Activated CD4-positive, alpha-beta T cell treated with anti-CD3 and anti-CD28 coated beads, Interleukin-2, amount 50 U/mL, for 4 hours (primary cell): ENCODE measurements around the gene STAT3.
"Not testable (repeated sequence)": the region's sequence is repeated elsewhere in the genome, so short reads cannot be mapped to it uniquely, and the experiment has no call there.

ENCODE experiments used
- DNase-seq, 2 experiments: peaks; one replicate each; pipeline ENCODE4 v3.0.0-alpha.2; 2020

The STAT3 gene

DNA sequence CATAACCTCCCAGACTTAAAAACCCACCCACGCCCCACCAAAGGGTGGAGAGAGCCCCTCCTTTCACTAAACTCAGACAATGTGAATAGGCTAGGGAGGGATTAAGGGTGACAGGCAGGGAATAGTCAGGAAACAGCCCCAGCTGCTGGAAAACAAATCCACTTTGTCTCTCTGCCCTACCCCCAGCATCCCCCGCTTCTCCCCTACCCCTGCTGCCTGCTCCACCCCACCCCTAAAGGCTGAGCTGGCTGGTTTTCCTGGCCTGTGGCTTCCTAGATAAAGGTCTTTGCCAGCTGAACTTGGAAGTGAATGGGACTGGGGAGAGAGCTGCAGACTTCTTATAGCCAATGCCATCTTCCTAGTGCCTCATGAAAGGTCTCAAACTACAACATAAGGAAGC lies 19.8 kb upstream of the STAT3 start:
- DNase-seq = no peak

DNA sequence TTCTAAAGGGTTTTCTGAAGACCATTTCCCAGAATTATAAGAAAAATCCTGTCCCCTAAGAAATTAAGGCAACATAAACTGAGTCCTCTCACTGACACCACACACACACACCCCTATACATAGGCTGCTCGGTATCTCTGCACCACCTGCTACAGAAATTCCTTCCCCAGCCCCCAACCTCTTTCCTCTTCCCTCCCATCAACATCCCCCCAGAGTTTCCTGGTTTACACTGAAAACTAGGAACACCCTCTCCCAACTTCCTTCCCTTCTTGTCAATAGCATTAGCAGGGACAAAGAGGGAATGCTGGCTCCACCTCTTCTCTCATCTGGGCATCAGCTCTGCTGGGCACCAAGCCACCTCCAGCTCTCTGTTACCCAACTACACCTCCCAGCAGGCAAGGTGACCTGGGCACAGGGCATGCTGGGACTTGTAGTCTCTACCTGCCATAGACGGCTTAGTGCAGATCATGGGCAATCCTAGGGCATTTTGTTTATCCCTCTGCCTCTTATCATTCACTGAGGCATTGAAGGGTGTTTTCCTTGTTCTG lies 19.1 kb upstream of the STAT3 start:
- DNase-seq = peak; percentile 58 to 59

DNA sequence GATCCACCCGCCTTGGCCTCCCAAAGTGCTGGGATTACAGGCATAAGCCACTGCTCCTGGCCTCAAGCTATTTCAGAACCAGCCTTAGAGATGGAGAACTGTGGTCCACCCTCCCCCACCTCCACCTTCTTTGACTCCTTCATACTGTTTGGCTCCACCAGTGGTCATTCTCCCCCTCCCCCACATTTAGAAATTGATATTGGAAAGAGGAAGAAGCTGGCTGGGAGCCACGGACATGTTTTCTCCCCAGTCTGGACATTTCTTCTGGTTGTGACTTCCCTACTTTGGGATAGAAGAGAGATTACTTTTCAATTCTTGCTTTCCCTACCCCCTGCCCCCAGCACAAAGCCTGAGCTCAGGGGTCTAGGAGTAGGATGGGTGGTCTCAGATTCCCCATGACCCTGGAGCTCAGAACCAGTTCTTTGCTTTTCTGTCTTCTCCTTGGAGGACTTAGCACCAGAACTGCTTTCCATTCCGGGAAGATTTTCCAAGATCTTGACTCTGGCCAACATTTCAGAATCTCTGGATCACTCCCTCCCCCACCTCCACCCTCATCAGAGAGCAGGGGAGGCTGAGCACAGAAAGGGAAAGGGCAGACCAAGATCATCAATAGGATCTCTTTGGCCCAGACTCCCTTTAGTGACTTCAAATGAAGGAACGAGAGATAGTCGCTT lies 18.5 kb upstream of the STAT3 start:
- no peak for DNase-seq

DNA sequence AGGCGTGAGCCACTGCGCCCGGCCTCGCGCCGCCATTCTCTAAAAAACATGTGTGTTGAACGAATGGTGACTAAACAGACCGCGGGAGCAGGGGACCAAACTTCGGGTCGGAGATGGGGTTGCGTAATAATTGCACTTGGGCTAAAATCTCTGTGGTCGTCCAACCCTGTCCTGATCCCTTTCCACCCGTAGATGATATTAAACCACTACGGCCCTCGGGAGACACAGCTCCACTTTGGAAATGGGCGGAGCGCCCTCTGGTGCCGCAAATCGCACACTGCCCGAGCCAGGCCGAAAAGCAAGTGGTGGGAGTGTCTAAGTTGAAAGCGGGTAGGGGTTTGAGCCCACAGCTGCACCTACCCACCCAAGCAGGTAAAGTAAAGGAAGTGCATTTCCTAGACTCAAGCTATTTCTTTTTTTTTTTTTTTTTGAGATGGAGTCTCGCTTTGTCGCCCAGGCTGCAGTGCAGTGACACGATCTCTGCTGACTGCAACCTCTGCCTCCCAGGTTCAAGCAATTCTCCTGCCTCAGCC lies 17.8 kb upstream of the STAT3 start:
- peak; percentile 81 to 83 for DNase-seq

DNA sequence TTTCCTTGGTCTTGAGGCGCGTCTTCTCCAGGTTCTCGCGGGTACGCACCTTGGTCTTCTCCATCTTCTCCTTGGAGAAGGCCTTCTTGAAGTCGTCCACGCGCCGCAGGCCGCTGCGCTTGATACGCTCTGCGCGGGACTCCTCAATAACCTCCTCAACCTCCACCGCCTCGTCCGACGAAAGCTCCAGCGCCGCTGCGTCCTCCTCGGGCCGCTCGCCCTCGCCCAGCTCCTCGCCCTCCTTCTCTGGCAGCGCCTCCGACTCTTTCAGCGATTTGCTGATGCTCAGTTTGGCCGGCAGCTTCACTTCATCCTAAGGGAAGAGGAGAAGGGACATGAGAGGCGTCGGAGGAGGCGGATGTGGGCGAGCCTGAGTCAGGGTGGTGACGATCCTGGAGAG lies 16.8 kb upstream of the STAT3 start:
- DNase-seq = no peak

DNA sequence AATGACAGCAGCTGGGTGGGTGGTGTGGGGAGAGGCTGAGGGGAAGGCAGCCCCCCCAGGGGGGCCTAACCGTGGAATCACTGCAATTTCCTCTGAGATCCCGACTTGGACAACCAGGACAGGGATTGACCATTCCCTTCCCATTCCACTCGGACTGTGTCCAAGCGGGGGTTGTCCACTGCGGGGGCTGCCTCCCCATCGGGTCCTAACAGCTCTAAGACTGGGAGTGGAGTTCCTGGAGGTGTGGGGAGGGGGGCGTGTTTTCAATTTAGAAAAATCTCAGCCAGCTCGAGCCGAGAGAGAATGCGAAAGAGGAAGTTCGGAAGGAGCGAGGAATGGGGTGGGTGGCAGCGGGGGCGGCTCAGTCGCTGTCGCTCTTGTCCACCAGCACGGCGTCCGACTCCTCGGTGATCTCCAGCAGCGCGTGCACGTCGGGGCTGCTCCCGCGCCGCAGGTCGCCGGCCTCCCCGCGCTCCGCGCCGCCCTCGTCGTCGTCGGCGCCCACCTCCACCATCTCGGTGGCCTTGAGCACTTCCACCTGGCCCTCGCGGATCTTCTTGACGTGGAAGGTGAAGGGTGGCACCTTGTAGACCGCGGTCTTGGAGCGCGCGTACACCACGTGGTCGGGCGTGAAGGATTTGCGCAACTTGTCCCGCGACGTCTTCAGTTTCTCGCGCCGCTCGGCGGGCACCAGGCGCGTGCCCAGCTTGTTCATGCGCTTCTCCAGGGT lies 16.2 kb upstream of the STAT3 start:
- no peak for DNase-seq

DNA sequence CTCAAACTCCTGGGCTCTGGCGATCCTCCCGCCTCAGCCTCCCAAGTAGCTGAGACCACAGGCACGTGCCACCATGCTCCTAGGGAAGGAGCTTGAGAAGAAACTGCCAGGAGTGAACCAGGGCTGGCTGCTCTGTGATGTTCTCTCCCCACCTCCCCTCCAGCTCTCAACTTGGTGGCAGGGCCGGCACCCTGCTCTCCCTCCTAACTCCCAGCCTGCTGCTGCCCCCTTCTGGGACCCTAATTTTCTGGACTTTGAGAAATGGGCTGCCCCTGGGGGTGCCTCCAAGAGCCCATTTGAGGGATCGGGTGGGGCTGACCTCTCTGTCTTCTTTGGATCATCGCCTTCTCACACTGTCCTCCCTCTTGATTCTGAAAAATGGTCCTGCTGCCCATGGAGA lies 14.9 kb upstream of the STAT3 start:
- DNase-seq = peak; percentile 40 to 41

DNA sequence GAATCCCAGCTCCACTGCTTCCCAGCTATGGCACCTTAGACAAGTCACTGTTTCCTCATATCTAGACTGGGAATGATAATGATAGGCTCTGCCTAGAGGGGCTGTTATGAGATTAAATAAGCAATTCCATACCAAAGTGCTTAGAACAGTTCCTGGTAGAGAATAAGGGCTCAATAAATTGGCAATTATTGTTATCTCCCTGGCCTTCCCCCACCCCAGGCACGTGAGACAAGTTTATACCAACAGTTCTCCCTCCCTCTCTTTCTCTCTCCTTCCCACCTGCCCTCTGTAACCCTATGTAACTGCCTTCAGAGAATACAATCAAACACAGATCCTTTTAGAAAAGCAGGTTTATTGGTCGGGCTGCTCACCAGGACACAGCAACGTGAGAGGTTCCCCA lies 13.9 kb upstream of the STAT3 start:
- no peak for DNase-seq

DNA sequence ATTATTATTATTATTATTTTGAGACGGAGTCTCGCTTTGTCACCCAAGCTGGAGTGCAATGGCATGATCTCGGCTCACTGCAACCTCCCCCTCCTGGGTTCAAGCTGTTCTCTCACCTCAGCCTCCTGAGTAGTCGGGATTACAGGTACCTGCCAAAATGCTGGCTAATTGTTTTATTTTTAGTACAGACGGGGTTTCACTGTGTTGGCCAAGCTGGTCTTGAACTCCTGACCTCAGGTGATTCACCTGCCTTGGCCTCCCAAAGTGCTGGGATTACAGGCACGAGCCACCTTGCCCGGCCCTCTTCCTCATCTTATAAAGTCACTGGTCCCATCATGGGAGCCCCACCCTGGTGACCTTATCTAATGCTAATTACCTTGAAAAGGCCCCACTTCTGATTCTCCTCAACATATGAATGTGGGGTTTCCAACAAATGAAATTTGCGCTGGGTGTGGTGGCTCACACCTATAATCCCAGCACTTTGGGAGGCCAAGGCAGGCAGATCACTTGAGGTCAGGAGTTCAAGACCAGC lies 12.7 kb upstream of the STAT3 start:
- not testable (repeated sequence) for DNase-seq

DNA sequence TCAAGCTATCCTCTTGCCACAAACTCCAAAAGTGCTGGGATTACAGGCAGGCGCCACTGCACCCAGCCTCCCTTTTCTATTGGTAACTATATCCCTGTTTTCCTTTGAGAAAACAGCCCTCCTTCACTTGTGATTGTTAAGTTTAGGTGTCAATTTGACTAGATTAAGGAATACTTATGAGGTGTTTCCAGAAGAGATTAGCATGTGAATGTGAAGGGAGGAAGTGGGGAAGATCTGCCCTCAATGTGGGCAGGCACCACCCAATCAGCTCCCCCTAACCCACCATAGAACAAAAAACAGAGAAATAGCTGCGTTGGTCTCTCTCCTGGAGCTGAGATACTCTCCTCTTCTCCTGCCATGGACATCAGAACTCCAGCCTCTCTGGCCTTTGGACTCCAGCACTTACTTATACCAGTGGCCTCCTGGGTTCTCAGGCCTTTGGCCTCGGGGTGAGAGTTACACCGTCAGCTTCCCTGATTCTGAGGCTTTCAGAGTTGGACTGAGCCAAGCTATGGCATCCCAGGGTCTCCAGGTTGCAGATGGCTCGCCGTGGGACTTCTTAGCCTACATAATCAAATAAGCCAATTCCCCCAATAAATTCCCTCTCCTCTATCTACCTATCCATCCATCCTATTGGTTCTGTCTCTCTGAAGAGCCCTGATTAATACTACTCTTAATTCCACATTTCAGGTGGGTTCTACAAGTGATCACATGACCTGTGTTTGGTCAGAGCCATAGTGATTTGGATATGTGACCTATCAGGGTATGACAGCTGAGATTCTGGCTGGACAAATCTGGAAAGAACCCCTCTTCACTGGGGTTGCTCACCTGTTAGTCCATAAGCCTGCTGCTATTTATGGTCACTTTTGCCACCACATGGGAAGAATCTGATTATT lies 12.0 kb upstream of the STAT3 start:
- no peak for DNase-seq

DNA sequence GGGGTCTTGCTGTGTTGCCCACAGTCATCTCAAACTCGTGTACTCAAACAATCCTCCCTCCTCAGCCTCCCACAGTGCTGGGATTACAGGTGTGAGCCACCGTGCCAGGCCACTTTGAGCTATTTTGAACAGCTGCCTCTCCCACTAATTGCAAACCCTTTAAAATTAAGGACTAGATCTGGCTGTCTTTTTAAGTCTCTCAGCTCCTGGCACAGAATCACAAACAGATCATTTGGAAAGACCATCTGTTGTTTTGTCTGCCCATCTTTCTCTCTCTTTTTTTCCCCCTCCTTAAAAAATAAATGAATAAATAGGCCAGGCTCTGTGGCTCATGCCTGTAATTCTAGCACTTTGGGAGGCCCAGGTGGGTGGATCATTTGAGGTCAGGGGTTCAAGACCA lies 10.9 kb upstream of the STAT3 start:
- no peak for DNase-seq

DNA sequence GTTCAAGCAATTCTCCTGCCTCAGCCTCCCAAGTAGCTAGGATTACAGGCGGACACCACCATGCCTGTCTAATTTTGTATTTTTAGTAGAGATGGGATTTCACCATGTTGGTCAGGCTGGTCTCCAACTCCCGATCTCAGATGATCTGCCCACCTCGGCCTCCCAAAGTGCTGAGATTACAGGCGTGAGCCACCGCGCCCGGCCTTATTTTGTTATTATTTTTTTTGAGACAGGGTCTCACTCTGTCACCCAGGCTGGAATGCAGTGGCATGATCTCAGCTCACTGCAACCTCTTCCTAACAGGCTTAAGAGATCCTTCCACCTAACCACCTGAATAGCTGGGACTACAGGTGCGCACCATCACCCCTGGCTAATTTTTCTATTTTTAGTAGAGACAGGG lies 7.4 kb upstream of the STAT3 start:
- not testable (repeated sequence) for DNase-seq

DNA sequence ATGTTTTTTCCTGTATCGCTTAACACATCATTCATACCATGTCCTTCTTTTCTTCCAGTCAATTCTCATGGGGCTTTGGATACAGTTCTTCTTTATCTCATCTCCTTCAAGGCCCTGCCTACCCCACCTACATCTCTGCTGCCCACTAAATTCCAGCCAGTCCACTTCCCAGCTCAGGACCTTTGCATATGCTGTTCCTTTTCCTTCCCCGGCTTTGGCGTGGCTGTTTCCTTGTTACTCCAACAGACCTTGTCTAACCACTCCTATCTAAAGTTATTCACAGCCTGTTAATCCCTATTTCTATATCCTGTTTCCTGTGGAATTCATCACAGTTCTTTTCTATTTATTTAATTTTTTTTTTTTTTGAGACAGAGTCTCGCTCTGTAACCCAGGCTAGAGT lies 6.6 kb upstream of the STAT3 start:
- no peak for DNase-seq

DNA sequence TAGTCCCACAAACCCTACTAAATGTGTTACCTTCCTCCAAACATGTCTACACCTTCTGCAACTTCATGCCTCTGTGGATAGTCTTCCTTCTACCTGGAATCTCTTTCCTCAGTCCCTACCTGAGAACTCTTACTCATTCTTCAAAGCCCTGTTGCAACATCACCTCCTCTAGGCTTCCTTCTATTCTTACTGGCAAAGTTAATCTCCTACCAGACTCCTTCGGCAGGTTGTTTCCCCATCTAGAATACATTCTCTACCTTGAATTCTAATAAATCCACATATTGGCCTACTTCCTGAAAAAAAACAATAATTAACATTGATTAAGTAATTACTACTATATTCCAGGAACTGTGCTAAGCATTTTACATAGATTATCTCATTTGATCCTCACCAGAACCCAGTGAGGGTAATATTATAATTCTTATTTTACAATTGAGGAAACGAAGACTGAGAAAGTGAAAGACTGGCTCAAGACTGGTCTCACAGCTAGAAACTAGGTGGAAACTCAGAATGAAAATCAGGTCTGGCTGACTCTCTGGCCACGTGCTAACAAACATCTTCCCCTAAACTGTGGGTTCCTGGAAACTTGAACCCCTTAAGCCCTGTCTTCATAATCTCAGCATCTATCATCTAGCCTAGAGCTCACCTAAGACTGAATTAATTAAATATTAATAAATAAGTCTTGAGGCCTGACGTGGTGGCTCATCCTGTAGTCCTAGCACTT lies 4.6 kb upstream of the STAT3 start:
- no peak for DNase-seq

DNA sequence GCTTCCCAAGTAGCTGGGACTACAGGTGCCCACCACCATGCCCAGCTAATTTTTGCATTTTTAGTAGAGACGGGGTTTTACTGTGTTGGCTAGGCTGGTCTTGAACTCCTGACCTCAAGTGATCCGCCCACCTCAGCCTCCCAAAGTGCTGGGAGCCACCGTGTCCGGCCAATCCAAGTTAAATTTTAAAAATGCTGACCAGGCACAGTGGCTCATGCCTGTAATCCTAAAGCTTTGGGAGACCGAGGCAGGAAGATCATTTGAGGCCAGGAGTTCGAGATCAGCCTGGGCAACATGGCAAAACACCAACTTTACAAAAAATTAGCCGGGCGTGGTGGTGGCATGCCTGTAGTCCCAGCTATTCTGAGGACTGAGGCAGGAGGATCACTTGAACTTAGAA lies 3.2 kb upstream of the STAT3 start:
- not testable (repeated sequence) for DNase-seq

DNA sequence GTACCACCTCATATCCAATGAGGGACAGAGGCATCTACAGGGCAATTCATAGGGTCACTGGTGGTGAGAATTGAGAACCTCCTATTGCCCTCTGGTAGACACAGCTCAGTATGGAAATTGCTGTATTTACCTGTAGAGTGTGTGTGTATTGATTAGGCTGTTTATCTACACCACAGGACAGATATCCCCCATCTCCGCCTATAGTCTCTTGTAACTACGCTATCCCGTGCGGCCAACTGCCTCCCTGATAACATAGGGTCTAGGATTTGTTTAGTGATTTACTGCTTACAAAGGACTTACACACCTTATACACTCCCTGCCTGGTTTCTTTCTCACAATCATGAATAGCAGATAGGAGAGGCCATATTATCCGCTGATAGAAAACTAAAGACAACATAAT lies 1.7 kb upstream of the STAT3 start:
- no peak for DNase-seq

DNA sequence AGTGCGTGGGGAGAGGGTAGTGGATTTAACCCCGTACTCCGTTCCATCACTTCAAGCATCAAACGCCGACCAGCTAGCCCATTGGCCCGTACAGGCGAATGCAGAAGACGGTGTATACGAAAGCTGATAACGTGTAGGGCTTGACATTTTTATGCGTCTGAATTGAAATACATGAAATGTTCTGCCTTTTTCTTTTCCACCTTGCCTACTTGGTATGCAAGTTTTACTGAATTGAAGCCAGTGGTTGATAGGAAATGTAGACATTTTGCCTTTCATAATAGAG lies 834 bp upstream of the STAT3 start:
- DNase-seq = peak in 1 of 2 experiments; percentile 82

DNA sequence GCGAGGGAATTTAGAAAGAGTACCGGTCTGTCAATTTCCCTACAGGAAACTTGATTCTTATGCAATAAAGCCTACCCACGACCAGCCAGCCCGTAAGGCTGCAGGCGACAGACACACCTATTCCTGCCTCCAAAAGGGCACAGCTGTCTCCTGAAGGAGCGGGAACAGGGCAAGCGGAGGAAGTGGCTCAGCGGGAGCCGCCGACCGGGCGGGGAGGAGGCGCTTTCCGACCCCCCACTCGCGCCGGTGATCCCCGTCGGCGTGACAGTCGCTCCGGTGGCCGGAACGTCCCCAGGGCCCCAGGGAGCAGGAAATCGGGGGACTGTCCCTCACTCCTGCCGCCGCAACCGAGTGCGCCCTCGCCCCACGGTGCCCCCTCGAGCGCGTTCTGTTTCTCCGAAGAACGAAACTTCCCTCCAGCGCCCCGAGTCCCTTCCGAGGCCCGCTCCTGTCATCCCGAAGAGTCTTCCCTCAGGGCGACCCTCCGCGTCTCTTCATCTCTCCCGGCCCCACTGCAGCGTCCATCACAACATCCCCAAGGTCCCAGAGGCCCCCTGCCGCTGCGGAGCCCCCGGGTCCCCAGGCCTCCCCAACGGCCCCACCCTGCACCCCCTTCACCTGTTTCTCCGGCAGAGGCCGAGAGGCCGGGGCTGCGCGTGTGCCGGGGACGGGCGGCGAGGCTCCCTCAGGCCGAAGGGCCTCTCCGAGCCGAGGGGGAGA lies 421 bp downstream of the STAT3 start:
- peak in 1 of 2 experiments; percentile 7 for DNase-seq

DNA sequence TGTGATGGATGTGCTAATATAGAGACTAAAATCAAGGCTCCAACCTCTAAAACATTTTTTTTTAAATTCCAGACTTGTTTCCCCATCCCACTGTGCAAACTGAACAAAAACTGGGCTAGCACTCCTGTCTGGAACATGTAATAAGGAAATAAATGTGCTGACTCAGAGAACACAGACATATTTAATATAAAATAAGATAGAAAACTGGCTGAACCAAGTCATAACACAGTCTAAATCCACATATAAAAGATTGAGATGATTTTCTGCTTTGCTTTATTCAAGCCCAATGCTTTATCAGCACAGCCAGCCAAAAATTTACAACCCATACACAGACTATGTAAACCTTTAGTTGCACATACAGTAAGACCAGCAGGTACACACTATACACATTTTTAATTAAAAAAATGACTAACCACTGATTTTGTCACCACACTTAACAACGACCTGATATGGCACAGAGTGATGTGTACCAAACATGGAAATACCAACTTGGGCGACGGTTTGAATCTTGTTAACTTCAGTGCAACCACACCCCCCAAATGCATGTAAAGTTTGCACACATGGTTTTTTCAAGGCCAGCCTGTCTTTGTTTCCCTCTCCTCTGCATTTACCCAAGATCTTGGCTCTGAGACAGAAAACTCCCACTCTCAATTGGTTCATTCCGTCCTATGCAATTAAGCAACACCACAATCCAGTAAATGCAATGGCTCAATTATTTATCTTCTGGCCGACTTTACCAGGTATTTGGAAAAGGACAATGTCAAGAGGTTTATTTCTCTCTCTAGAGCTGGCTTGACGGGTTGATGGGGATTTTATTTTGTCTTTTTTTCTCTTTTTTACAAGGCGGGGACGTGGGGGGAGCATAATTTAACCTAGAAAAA lies 1.2 kb downstream of the STAT3 start:
- DNase-seq = no peak

DNA sequence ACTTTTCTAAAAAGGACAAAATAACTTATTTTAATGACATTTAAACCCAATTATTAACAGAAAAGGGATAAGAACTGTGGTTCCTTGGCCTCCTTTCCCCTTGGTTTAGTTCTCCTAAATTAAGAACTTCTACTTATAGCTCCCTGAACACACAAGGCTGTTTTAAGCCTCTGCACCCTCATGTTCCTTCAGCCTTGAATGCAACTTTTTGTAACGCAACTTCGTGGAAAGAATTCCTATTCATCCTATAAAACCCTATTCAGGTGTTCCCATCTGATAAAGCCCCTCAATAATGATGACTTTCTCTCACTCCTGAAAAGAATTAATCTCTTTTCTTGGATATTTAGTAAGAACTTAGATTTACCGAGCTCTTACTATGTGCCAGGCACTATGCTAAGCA lies 6.3 kb downstream of the STAT3 start:
- no peak for DNase-seq

DNA sequence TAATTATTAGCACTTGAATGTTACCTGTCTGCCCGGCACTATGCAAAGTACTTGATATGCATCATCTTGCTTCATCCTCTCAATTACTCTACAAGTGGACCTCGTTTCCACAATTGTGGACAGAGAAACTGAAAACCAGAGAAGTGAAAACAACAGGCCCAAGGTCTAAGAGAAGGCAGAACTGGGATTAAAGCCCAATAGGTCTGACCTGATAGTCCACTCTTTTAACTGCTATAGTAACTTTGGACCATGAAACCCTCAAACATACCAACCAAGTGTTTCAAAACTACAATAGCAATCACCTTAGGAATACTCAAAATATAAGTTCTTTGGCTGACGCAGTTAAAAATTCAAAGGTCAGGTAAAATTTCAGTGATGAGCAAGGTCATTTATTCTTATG lies 7.3 kb downstream of the STAT3 start:
- DNase-seq = no peak
